PC-3 (cell line): ENCODE results near the gene AGAP1.

ENCODE experiments used
- CTCF ChIP-seq: fragments of 300-600 bp; sonication (generic); conservative IDR thresholded peaks from 2 replicates; pipeline ENCODE4 v1.5.1; 2017; ENCODE audit warnings: antibody characterized with exemption, low read depth, mild to moderate bottlenecking, low read length
- EZH2phosphoT487 ChIP-seq: fragments of 300-600 bp; sonication (generic); IDR thresholded peaks from 2 replicates; pipeline ENCODE4 v1.6.1; 2018; ENCODE audit warnings: mild to moderate bottlenecking, antibody characterized with exemption, low read length, borderline replicate concordance

GRCh38 chr2:236176951-236177350 is 683.1 kb downstream of the AGAP1 start:
- no peak for TF ChIP-seq CTCF
- no peak for TF ChIP-seq EZH2phosphoT487
